Activated CD8-positive, alpha-beta memory T cell treated with anti-CD3 and anti-CD28 coated beads for 4 hours (primary cell): ENCODE results near the gene TBX1.
A peak's percentile ranks its signal among the peaks of the same experiment; 100 is the strongest.

ENCODE experiments used
- DNase-seq, 2 donors: peaks; one replicate each; pipeline ENCODE4 v3.0.0-alpha.2; 2020; ENCODE audit warnings: low read depth in 2 of 2

TBX1 gene

DNA sequence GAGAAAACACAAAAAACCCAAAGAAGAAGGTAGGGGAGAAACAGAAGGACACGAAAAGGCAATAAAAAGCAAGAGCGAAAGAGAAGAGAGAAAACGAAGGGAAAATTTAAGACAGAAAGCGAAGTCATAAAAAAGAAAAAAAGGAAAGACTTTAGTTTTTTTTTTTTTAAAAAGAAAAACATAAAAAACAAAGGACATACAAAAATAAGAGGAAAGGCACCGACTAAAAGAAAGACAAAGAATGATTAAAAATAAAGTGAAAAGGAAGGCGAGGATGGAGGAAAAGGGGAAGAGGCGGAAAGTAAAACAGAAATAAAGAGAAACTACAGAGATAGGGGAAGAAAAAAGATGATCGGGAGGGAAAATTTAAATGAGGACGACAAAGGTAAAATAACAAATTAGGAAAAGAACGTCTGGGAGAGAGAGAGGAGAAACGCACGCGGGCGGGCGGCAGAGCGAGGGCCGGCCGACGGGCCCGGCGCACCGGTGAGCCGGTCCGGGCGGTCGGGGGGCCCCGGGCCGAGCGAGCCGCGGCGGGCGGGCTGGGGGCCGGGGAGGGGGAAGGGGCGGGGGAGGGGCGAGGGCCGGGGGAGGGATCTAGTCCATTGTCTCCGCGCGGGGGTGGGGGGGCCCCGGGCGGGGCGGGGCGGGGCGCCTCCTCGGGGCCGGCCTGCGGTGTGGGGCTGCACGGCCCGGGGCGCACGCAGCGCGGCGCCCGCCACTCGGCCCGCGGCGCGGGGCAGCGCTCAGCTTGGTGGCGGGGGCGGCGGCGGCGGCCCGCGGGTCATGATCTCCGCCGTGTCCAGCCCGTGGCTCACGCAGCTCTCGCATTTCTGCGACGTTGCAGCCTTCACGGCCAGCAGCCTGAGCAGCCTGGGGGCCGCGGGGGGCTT is at the start of gene TBX1:
Gene TBX1, plus strand, starts transcription at position 721 of the 893 bp plus-strand sequence. Its CDS starts 66 bp downstream, at position 787.
- DNase-seq, result no peak

DNA sequence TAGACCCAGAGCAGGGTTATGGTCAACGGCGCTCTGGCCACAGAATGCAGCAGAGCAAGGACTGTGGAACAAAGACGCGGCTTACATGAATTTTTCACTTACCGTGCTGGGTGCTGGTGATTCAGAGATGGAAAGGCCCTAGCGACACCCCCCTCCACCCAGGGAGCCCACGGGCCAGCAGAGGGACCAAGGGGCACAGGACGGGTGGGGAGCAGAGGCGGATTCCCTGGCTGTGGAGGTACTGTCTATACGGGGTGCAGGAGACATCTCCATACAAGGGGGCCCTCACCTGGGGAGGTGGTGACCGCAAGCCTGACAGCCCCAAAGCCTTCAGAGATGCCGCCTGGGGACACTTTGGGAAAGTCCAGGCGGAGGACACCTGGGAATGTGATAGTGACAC is 47.3 kb upstream of the TBX1 start:
- no peak for DNase-seq

DNA sequence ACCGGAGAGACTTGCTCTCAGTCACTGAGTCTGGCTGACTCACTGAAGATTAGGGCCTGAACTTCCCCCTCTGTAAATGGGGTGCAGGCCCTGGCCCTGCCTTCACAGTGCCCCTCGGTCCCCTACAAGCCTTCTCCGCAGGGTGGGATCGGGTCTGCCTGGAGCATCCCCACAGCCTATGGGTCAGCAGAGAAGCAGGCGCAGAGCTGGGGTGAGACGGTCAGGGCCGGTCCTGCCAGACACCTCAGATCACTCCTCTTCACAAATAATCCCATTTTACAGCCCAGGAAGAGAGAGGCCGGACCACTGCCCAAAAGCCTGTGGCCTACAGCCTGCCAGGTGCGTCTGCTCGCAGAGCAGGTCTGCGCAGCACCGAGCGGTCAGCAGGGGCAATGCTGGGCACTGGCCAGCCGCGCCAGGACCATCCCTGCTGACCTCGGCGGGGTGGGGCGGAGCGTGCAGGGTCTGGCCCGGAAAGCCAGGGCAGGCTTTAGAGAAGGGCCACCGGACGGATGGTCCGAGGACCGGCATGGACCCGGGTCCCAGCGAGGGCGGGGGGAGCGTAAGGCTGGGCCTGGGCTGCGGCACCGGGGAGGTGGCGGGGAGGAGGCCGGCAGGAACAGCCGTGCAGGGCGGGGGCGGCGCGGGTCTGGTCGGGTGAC is 46.8 kb upstream of the TBX1 start:
- DNase-seq, result no peak

DNA sequence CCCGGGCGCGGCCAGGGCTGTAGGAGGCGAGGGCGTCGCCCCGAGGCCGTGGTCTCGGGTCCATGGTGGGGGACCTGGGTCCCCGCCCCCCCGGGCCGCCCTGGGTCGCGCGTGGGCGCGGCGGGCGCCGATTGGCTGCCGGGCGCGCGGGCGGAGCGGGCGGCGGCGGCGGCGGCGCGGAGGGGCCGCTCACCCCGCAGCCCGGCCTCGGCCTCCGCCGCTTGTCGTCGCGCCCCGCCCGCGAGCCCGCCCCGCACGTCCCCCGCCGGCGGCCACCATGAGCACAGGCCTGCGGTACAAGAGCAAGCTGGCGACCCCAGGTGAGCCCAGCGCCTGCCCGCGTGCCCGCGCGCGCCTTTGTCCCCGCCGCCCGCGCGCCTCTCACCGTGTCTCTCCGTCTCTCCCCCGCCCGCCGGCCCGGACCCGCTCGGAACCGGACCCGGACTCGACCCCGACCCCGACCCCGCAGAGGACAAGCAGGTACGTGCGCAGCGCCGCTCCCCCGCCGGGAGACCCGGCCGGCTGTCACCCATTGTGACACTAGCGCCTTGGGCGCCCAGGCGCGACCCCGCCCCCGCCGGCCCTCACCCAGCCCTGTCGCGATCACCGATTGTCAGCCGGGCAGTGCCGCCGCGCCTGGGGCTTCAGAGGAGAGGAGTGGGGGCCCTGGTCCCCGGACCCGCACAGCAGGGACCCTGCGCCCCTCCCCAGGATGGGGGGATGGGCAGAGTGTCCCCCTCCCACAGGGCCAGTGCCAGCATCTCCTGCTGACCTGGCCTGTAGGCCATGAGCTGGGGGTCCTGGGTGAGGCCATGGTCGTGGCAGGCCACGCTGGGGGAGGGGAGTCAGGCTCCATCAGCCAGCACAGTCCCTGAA is 46.0 kb upstream of the TBX1 start, which contains the start of gene SEPTIN5:
Gene SEPTIN5, plus strand, starts transcription at position 192 of the 876 bp plus-strand sequence. Its CDS starts 86 bp downstream, at position 278.
- DNase-seq, result no peak

- no peak for DNase-seq
Measured at GRCh38 chr22:19715188-19715930, 45.2 kb upstream of the TBX1 start.

DNA sequence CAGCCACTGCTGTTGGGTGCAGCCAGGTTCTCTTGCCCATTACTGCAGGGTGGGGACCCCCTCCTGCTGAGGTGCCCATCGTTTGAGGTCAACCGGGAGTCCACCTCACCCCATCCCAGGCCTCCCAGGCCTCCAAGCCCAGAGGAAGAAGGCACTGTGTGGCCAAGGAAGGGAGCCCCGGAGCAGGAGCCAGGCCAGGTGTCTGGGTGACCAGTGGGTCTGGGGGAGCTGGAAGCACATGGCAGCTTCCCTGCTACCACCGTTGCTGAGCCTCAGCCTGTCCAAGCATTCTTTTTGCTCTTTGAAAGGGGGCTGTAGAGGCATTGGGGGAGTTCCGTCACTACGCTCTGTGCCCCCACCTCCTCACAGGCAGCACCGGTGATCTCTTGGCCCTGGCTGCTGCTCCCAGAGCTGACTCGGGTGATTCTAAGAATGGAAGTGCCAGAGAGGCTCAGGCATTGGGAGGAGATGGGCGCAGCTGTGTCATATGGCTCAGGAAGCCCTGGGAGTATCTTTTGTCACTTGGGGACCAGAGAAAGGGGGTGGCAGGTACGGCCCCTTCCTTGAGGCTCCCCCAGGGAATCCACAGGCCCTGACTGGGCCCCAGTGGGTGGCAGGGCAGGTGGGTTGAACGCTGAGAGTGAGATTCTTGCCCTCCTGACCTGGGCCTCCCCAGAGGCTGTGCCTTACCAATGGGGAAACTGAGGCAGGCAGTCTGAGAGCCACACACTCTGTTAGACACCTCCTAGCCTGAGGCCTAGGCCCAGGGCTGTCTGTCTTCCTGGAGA is 44.3 kb upstream of the TBX1 start:
- DNase-seq, result no peak

GRCh38 chr22:19716829-19717105 is 43.8 kb upstream of the TBX1 start:
- no peak for DNase-seq

DNA sequence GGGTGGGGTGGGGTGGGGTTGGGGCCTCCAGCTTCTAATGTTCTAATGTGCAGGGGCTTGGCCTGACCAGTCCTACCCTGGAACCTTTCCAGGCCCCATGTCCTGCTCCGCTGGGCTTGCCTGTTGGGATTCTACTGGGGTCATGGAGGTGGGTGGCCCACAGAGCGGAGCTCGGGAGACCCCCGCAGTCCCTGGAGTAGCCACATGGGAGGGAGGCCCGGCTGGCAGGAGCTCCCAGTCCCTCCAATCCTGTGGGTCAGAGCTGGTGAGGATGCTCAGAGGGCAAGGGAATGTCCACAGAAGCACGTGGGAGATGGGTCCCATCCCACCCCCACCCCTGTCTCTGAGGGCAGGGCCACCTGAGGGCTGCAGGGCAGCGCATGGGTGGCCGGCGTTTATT is 43.4 kb upstream of the TBX1 start:
- no peak for DNase-seq

DNA sequence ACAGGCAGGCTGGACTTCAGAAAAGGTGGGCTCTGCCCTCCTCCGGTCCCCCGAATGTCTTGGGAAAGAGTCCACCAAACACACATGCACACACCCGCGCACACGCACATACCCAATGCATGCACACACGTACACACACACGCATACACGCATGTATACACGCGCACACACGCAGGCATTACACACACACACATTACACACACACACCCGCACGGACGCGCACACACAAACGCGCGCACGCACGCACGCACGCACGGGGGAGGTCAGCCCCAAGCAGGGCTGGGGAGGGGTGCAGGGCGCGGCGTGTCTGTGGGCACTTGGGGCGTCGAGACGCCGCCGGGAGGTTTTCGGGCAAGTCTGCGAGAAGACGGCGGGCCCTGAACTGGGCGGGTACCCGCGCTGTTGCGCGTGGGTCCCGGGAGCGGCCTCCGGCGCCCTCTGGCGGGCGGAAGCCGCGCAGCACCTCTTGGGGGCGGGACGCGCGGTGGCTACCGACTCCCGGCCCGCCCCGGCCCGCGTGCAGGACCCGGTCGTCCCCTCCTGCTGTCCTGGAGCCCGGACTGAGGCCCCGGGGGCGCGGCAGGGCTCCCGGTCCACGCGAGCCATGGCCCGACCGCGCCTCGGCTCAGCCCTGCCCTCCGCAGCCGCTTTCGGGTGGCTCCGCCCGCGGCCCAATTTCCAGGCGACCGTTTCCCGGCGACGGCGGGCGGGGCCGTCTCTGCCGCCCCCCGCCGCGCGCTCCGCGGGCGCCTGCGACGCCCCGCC is 42.7 kb upstream of the TBX1 start:
- DNase-seq, result peak; percentile 38 to 61

GRCh38 chr22:19718456-19719049 is 42.0 kb upstream of the TBX1 start:
- no peak for DNase-seq

- peak; percentile 23 to 28 for DNase-seq
Measured at GRCh38 chr22:19719050-19719482, 41.5 kb upstream of the TBX1 start.

GRCh38 chr22:19719488-19720021 is 41.0 kb upstream of the TBX1 start:
- DNase-seq, result no peak

DNA sequence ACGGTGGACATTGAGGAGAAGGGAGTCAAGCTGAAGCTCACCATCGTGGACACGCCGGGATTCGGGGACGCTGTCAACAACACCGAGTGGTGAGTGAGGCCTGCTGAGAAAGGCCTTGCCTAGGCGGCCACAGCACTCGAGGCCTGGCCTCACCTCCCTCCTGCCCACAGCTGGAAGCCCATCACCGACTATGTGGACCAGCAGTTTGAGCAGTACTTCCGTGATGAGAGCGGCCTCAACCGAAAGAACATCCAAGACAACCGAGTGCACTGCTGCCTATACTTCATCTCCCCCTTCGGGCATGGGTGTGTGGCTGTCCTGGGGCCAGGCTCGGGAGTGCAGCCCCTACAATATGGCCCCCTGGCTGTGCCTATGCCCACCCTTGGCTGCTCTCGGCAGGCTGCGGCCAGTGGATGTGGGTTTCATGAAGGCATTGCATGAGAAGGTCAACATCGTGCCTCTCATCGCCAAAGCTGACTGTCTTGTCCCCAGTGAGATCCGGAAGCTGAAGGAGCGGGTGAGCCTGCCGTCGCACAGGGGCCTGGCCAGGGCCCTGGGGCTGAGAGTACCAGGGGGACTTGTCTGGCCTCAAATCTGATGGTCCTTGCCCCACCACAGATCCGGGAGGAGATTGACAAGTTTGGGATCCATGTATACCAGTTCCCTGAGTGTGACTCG is 40.3 kb upstream of the TBX1 start:
- DNase-seq, result no peak

DNA sequence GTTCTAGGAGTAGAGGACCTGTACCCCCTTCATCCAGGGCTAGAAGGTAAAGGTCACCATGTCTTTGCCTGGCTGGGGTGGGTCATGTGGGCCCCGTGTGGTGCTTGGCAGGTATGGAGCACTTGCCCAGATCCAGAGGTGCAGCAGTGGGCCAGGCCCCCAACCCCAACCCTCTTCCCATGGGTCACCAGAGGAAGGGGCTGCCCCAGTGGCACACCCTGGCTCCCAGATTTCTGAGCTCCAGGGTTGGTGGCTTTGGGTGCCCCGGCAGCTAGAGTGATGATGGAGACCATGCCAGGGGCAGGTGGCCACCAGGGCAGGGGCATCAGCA is 39.6 kb upstream of the TBX1 start:
- no peak for DNase-seq

- DNase-seq, result no peak
Measured at GRCh38 chr22:19721330-19722177, 39.0 kb upstream of the TBX1 start.

DNA sequence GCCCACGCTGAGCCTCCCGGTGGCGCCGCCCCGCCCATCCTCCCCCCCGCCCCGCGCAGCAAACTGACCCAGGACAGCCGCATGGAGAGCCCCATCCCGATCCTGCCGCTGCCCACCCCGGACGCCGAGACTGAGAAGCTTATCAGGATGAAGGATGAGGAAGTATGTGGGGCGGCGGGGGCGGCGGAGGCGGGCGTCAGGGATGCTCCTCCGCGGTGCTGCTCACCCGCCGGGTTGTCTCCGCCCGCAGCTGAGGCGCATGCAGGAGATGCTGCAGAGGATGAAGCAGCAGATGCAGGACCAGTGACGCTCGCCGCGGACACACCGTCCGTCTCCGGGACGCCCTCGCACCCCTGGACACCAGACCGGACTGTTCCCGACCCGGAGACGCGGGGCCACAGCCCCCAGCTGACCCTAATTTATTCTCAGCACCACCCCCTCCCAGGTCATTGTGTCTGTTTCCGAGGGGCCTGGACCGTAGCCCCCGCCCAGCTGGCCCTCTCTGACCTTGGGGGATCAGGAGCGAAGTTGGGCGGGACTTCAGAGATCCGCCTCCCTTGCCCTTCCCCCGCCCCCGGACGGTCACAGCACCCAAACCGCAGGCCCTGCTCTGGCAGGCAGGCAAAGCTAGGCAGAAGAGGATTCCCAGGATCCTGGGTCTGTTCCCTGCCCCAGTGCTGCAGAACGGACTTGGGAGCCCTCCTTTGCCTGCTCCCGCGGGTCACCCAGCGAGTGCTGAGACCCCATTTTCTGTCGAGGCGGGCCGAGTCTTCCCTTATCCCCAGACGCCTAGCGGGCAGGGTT is 38.2 kb upstream of the TBX1 start:
- no peak for DNase-seq

- no peak for DNase-seq
Measured at GRCh38 chr22:19722982-19723231, 37.7 kb upstream of the TBX1 start.
